ENCODE results near the gene PECR.
"Not testable (repeated sequence)": the region's sequence is repeated elsewhere in the genome, so short reads cannot be mapped to it uniquely, and the experiment has no call there.

Gene PECR

GRCh38 chr2:216080048-216080447 lies 1.6 kb downstream of the PECR start:
- H3K4me3 ChIP-seq (ENCODE audit: low read length); H3K27ac ChIP-seq (ENCODE audit: low read length); H3K9me3 ChIP-seq (ENCODE audit: control insufficient read depth, low read depth, low read length); H3K9ac ChIP-seq (ENCODE audit: low read length); H3K27me3 ChIP-seq (ENCODE audit: control insufficient read depth, insufficient read depth, low read length); H3K36me3 ChIP-seq (ENCODE audit: control insufficient read depth, low read depth, low read length): not testable (repeated sequence)
- H3K4me1 ChIP-seq (ENCODE audit: control insufficient read depth, low read depth, low read length) = peaks cover 24% of the 10 kb centered on the region

GRCh38 chr2:216078776-216079175 lies 2.8 kb downstream of the PECR start:
- H3K36me3 ChIP-seq (ENCODE audit: control insufficient read depth, low read depth, low read length) = no peaks in the 10 kb centered on the region
- peaks cover 15% of the 10 kb centered on the region for H3K4me1 ChIP-seq (ENCODE audit: control insufficient read depth, low read depth, low read length)
- no peak overlapping the region for H3K9ac ChIP-seq (ENCODE audit: low read length)
- no peak overlapping the region for H3K27ac ChIP-seq (ENCODE audit: low read length)
- no peaks in the 10 kb centered on the region for H3K9me3 ChIP-seq (ENCODE audit: control insufficient read depth, low read depth, low read length)
- no peak overlapping the region for H3K4me3 ChIP-seq (ENCODE audit: low read length)
- H3K27me3 ChIP-seq (ENCODE audit: control insufficient read depth, insufficient read depth, low read length) = no peaks in the 10 kb centered on the region

DNA sequence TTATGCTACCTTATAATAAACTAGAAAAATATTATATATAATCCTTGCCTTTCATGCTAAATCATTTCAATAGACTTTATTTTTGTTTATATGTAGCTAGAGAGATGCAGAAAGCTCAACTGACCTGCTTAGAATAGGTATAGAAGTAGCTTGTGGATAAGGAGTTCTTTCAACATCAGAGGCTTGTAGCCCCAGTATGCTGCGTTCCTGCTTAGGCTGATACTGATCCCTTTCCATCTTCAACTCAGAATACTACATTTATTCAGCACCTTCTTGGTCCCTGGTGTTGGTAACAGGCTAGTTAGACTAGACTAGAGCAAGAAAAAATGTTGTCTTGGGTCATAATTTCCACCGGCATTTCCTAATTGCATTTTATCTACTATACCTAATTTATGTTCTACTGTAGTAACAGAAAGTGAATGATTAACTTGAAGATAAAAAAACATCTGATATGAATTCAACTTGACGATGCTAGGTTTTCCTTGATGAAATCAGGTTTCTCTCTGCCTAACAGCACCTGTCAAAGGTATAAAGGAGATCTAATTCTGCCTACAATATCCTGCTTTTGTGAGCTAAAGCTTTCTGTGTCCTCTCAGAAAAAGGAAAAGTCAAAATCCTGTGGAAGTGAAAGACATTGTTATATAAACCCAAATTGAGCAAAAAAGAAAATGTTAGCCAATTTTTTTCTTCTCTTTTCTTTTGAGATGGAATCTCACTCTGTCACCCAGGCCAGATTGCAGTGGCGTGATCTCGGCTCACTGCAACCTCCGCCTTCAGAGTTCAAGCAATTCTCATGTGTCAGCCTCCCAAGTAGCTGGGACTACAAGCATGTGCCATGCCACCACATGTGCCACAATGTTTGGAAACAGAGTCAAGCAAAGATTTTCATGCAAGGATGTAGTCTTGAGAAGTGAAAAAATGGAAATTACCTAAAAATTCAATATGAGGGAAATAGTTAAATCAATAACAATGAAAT lies 5.8 kb downstream of the PECR start:
- no peak overlapping the region for H3K27ac ChIP-seq (ENCODE audit: low read length)

GRCh38 chr2:216074794-216075193 lies 6.8 kb downstream of the PECR start:
- Histone ChIP-seq H3K27me3 (ENCODE audit: control insufficient read depth, insufficient read depth, low read length) (no peaks in the 10 kb centered on the region), H3K36me3 (ENCODE audit: control insufficient read depth, low read depth, low read length) (no peaks in the 10 kb centered on the region), H3K9me3 (ENCODE audit: control insufficient read depth, low read depth, low read length) (no peaks in the 10 kb centered on the region), H3K4me3 (ENCODE audit: low read length) (no peak overlapping the region), H3K4me1 (ENCODE audit: control insufficient read depth, low read depth, low read length) (no peaks in the 10 kb centered on the region), H3K27ac (ENCODE audit: low read length) (no peak overlapping the region), H3K9ac (ENCODE audit: low read length) (no peak overlapping the region)

More for the DNA sequence above, 5.8 kb downstream of the PECR start:
- Histone ChIP-seq H3K9ac (ENCODE audit: low read length) (no peak overlapping the region), H3K36me3 (ENCODE audit: control insufficient read depth, low read depth, low read length) (no peaks in the 10 kb centered on the region), H3K9me3 (ENCODE audit: control insufficient read depth, low read depth, low read length) (no peaks in the 10 kb centered on the region), H3K4me3 (ENCODE audit: low read length) (no peak overlapping the region), H3K4me1 (ENCODE audit: control insufficient read depth, low read depth, low read length) (no peaks in the 10 kb centered on the region), H3K27me3 (ENCODE audit: control insufficient read depth, insufficient read depth, low read length) (no peaks in the 10 kb centered on the region)

GRCh38 chr2:216074380-216074779 lies 7.2 kb downstream of the PECR start:
- no peak overlapping the region for H3K9ac ChIP-seq (ENCODE audit: low read length)
- H3K27me3 ChIP-seq (ENCODE audit: control insufficient read depth, insufficient read depth, low read length) = no peaks in the 10 kb centered on the region
- no peak overlapping the region for H3K27ac ChIP-seq (ENCODE audit: low read length)
- no peaks in the 10 kb centered on the region for H3K4me1 ChIP-seq (ENCODE audit: control insufficient read depth, low read depth, low read length)
- no peaks in the 10 kb centered on the region for H3K36me3 ChIP-seq (ENCODE audit: control insufficient read depth, low read depth, low read length)
- H3K9me3 ChIP-seq (ENCODE audit: control insufficient read depth, low read depth, low read length) = no peaks in the 10 kb centered on the region
- no peak overlapping the region for H3K4me3 ChIP-seq (ENCODE audit: low read length)

DNA sequence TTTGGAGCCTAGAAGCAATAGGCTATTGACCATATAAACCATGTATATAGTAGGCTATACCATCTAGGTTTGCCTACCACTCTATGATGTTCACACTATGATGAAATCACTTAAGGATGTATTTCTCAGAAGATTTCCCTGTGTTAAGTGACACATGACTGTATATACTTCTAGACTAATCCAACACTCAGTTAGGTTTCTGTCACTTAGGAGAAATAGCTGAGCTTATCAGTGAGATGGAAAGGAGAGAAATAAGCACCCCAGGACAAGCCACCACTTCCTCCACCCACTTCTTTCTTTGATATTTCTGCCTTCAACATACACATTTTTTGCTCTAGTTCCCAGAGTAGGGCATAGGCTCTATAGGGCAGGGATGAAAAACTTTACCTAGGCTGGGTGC lies 7.8 kb downstream of the PECR start:
- Histone ChIP-seq H3K27ac (ENCODE audit: low read length) (no peak overlapping the region), H3K4me3 (ENCODE audit: low read length) (no peak overlapping the region), H3K4me1 (ENCODE audit: control insufficient read depth, low read depth, low read length) (no peaks in the 10 kb centered on the region), H3K9ac (ENCODE audit: low read length) (no peak overlapping the region), H3K36me3 (ENCODE audit: control insufficient read depth, low read depth, low read length) (no peaks in the 10 kb centered on the region), H3K9me3 (ENCODE audit: control insufficient read depth, low read depth, low read length) (no peaks in the 10 kb centered on the region), H3K27me3 (ENCODE audit: control insufficient read depth, insufficient read depth, low read length) (no peaks in the 10 kb centered on the region)

DNA sequence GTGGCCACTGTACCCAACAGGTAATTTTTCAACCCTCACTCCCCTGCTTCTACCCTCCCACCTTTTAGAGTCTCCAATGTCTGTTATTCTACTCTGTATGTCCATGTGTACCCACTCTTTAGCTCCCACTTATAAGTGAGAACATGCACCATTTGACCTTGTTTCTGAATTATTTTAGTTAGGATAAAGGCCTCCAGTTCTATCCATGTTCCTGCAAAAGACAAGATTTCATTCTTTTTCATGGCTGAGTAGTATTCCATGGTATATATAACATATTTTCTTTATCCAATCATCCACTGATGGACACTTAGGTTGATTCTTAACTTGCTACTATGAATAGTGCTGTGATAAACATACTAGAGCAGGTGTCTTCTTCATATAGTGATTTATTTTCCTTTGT lies 9.1 kb downstream of the PECR start:
- H3K4me3 ChIP-seq (ENCODE audit: low read length) = no peak overlapping the region
- no peaks in the 10 kb centered on the region for H3K4me1 ChIP-seq (ENCODE audit: control insufficient read depth, low read depth, low read length)
- no peaks in the 10 kb centered on the region for H3K9me3 ChIP-seq (ENCODE audit: control insufficient read depth, low read depth, low read length)
- no peaks in the 10 kb centered on the region for H3K27me3 ChIP-seq (ENCODE audit: control insufficient read depth, insufficient read depth, low read length)
- H3K9ac ChIP-seq (ENCODE audit: low read length) = no peak overlapping the region
- no peak overlapping the region for H3K27ac ChIP-seq (ENCODE audit: low read length)
- no peaks in the 10 kb centered on the region for H3K36me3 ChIP-seq (ENCODE audit: control insufficient read depth, low read depth, low read length)

DNA sequence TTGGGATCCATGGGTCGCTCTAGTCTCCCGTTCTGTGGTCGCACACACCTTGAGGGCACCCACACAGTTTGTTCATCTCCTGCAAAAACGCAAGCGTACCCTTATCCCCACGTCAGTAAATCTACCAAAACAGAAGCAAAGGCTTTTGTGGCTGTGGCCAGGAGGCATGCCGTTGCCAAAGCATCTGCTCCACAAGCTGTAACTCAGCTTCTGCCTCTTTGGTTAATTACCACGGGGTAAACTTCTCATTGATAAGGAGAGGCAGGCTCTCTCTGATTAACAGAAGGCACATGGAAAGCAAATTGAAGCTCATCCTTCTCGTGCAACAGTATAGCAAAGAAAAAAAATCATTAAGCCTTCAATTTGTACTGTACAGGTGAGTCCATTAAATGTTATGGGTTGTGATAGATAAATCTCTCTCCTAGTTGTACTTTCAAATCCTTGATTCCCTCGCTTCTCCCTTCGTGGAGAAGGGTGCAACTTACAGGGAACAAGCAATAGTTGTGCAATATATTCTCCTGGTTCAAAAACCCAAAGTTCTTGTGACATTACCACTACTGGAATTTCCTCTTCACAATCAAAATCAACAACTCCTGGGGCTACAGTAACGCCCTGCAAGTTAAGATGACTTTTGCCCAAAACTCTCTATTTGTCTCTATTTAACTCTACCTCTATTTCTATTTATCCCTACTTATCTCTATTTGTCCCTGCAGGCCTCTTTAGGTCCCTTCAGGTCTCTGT lies 10.3 kb downstream of the PECR start:
- Histone ChIP-seq H3K9me3 (ENCODE audit: control insufficient read depth, low read depth, low read length) (no peaks in the 10 kb centered on the region), H3K9ac (ENCODE audit: low read length) (no peak overlapping the region), H3K4me1 (ENCODE audit: control insufficient read depth, low read depth, low read length) (peaks cover under 1% of the 10 kb centered on the region), H3K36me3 (ENCODE audit: control insufficient read depth, low read depth, low read length) (no peaks in the 10 kb centered on the region), H3K4me3 (ENCODE audit: low read length) (no peak overlapping the region), H3K27ac (ENCODE audit: low read length) (no peak overlapping the region), H3K27me3 (ENCODE audit: control insufficient read depth, insufficient read depth, low read length) (no peaks in the 10 kb centered on the region)

DNA sequence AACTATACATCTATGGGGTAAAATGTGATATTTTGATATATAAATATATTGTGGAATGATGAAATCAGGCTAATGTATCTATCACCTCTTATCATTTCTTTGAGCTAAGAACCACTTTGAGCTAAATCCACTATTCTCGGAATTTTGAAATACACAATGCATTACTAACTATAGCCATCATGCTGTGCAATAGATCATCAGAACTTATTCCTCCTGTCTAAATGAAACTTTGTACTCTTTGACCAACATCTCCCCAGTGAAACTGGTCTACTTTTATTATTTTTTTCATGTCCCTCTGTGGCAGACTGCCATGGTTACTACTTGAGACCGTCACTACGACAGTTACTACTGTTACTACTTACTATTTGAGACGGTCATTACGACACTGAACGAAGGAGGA lies 11.4 kb downstream of the PECR start:
- Histone ChIP-seq H3K36me3 (ENCODE audit: control insufficient read depth, low read depth, low read length) (peaks cover 3% of the 10 kb centered on the region), H3K9me3 (ENCODE audit: control insufficient read depth, low read depth, low read length) (no peaks in the 10 kb centered on the region), H3K4me1 (ENCODE audit: control insufficient read depth, low read depth, low read length) (peaks cover 3% of the 10 kb centered on the region), H3K4me3 (ENCODE audit: low read length) (no peak overlapping the region), H3K9ac (ENCODE audit: low read length) (no peak overlapping the region), H3K27ac (ENCODE audit: low read length) (no peak overlapping the region), H3K27me3 (ENCODE audit: control insufficient read depth, insufficient read depth, low read length) (no peaks in the 10 kb centered on the region)

DNA sequence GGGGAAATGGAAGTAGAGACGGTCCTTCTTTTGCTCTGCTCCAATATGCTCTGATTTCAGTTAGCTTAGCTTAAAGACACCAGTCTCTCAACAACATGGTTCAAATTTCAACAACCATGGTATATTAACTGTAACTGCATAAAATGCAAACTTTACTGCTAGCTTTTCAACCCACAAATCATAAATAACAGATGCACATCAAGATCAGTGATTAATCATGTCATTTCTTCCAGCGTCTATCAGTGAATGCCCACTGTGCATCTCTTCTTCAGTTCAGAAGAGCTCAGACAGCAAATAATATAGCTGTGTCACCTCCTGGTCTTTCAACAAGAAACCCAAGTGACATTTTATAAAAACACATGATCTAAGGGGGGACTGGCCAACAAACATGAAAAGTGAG lies 12.6 kb downstream of the PECR start:
- no peak overlapping the region for H3K4me3 ChIP-seq (ENCODE audit: low read length)
- H3K27me3 ChIP-seq (ENCODE audit: control insufficient read depth, insufficient read depth, low read length) = no peaks in the 10 kb centered on the region
- peaks cover 14% of the 10 kb centered on the region for H3K36me3 ChIP-seq (ENCODE audit: control insufficient read depth, low read depth, low read length)
- peaks cover 3% of the 10 kb centered on the region for H3K4me1 ChIP-seq (ENCODE audit: control insufficient read depth, low read depth, low read length)
- H3K27ac ChIP-seq (ENCODE audit: low read length) = no peak overlapping the region
- H3K9me3 ChIP-seq (ENCODE audit: control insufficient read depth, low read depth, low read length) = no peaks in the 10 kb centered on the region
- H3K9ac ChIP-seq (ENCODE audit: low read length) = no peak overlapping the region

DNA sequence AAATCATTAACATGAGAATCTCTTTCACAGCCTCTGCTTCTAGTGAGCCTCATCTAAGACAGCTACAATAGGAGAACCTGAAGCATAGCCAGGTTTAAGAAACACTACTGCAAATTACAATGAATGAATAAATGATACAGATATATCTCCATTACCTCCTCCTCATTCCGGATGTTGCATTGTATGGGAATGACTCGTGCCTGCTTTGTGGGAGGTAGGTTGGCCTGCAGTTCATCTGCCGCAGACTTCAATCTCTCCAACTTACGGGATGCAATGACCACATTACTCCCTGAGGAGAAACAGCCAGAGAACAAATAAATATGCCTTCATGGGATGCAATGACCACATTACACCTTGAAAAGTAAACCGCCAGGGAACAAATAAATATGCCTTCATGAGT lies 15.4 kb downstream of the PECR start:
- Histone ChIP-seq H3K4me3 (ENCODE audit: low read length) (no peak overlapping the region), H3K27me3 (ENCODE audit: control insufficient read depth, insufficient read depth, low read length) (no peaks in the 10 kb centered on the region), H3K36me3 (ENCODE audit: control insufficient read depth, low read depth, low read length) (peaks cover 17% of the 10 kb centered on the region), H3K27ac (ENCODE audit: low read length) (no peak overlapping the region), H3K9me3 (ENCODE audit: control insufficient read depth, low read depth, low read length) (no peaks in the 10 kb centered on the region), H3K4me1 (ENCODE audit: control insufficient read depth, low read depth, low read length) (peaks cover 3% of the 10 kb centered on the region), H3K9ac (ENCODE audit: low read length) (no peak overlapping the region)
